ENCODE data around the gene SMC2. TPM values are rescaled to one million over a fixed set of nuclear protein-coding genes. Genes with fewer than 3 reads are reported as not detected.

The SMC2 gene
- total RNA-seq, 2 experiments from 2014 or later, result 56.4 to 89.3 TPM

GRCh38 chr9:104173067-104173466 lies 79.0 kb downstream of the SMC2 start:
- Histone ChIP-seq H3K4me1 (ENCODE audit: insufficient read depth, low read length, poor library complexity, severe bottlenecking) (no peaks in the 10 kb centered on the region), H3K4me2 (ENCODE audit: low read length) (no peak overlapping the region), H3K36me3 (ENCODE audit: insufficient read depth, low read length) (no peaks in the 10 kb centered on the region), H3K4me3 (ENCODE audit: low read depth, low read length, poor library complexity, severe bottlenecking) (no peak overlapping the region), H3K27ac (ENCODE audit: low read depth, low read length, poor library complexity, severe bottlenecking) (no peak overlapping the region), H3K79me2 (ENCODE audit: insufficient read depth, low read depth, low read length) (no peaks in the 10 kb centered on the region), H3K9me2 (ENCODE audit: insufficient read depth, low read length) (no peaks in the 10 kb centered on the region), H3K9me3 (ENCODE audit: low read length) (no peaks in the 10 kb centered on the region), H4K20me1 (ENCODE audit: insufficient read depth, low read length) (no peaks in the 10 kb centered on the region), H2AFZ (ENCODE audit: low read length) (no peak overlapping the region)
- CTCF ChIA-PET (ENCODE audit: unreplicated experiment), result no interaction called here
- POLR2A ChIA-PET, result interaction anchor here (0.7 kb wide), 1 partner anchor 1273 kb away, joined by 3 read pairs; no protein-coding TSS in a partner anchor
- intact Hi-C loops (cut with micrococcal nuclease; ENCODE audit: unreplicated experiment), result no loop called here
- no peak for DNase-seq (ENCODE audit: low spot score)
- BruUV-seq (replicated peaks), result no TSS peak
- TF ChIP-seq CTCF (conservative IDR thresholded peaks at IDR 0.05; ENCODE audit: low read length), result no peak
- TF ChIP-seq EZH2phosphoT487 (IDR thresholded peaks at IDR 0.05; ENCODE audit: borderline replicate concordance, low read depth, low read length), result no peak

GRCh38 chr9:104177003-104177611 lies 83.0 kb downstream of the SMC2 start:
- intact Hi-C loops (cut with micrococcal nuclease; ENCODE audit: unreplicated experiment), result loop anchor here (2.0 to 5.0 kb wide), 3 partner anchors 210 to 566 kb away; no protein-coding TSS in a partner anchor
- Histone ChIP-seq H3K36me3 (ENCODE audit: insufficient read depth, low read length) (no peaks in the 10 kb centered on the region), H2AFZ (ENCODE audit: low read length) (no peak overlapping the region), H3K4me1 (ENCODE audit: insufficient read depth, low read length, poor library complexity, severe bottlenecking) (no peaks in the 10 kb centered on the region), H3K9me3 (ENCODE audit: low read length) (no peaks in the 10 kb centered on the region), H4K20me1 (ENCODE audit: insufficient read depth, low read length) (no peaks in the 10 kb centered on the region), H3K4me2 (ENCODE audit: low read length) (no peak overlapping the region), H3K27ac (ENCODE audit: low read depth, low read length, poor library complexity, severe bottlenecking) (no peak overlapping the region), H3K79me2 (ENCODE audit: insufficient read depth, low read depth, low read length) (no peaks in the 10 kb centered on the region), H3K9me2 (ENCODE audit: insufficient read depth, low read length) (no peaks in the 10 kb centered on the region), H3K4me3 (ENCODE audit: low read depth, low read length, poor library complexity, severe bottlenecking) (no peak overlapping the region)
- ChIA-PET POLR2A (interaction anchor here (0.6 kb wide), 1 partner anchor 55 kb away, joined by 3 read pairs; no protein-coding TSS in a partner anchor), CTCF (ENCODE audit: unreplicated experiment) (no interaction called here)
- TF ChIP-seq CTCF (conservative IDR thresholded peaks at IDR 0.05; ENCODE audit: low read length) (peak; percentile 81), EZH2phosphoT487 (IDR thresholded peaks at IDR 0.05; ENCODE audit: borderline replicate concordance, low read depth, low read length) (no peak)
- no TSS peak for BruUV-seq (replicated peaks)
- DNase-seq (ENCODE audit: low spot score), result peak; percentile 23

- BruUV-seq (replicated peaks), result no TSS peak
- POLR2A ChIA-PET, result no interaction called here
- no peak for DNase-seq (ENCODE audit: low spot score)
- H3K9me3 ChIP-seq (ENCODE audit: low read length), result no peaks in the 10 kb centered on the region
- no peak overlapping the region for H2AFZ ChIP-seq (ENCODE audit: low read length)
- H3K4me1 ChIP-seq (ENCODE audit: insufficient read depth, low read length, poor library complexity, severe bottlenecking), result no peaks in the 10 kb centered on the region
- TF ChIP-seq CTCF (conservative IDR thresholded peaks at IDR 0.05; ENCODE audit: low read length) (no peak), EZH2phosphoT487 (IDR thresholded peaks at IDR 0.05; ENCODE audit: borderline replicate concordance, low read depth, low read length) (no peak)
- CTCF ChIA-PET (ENCODE audit: unreplicated experiment), result no interaction called here
- no peaks in the 10 kb centered on the region for H3K36me3 ChIP-seq (ENCODE audit: insufficient read depth, low read length)
- intact Hi-C loops (cut with micrococcal nuclease; ENCODE audit: unreplicated experiment), result loop anchor here (2.0 to 5.0 kb wide), 3 partner anchors 210 to 565 kb away; no protein-coding TSS in a partner anchor
- no peaks in the 10 kb centered on the region for H3K9me2 ChIP-seq (ENCODE audit: insufficient read depth, low read length)
- H4K20me1 ChIP-seq (ENCODE audit: insufficient read depth, low read length), result no peaks in the 10 kb centered on the region
- H3K79me2 ChIP-seq (ENCODE audit: insufficient read depth, low read depth, low read length), result no peaks in the 10 kb centered on the region
- no peak overlapping the region for H3K27ac ChIP-seq (ENCODE audit: low read depth, low read length, poor library complexity, severe bottlenecking)
- H3K4me2 ChIP-seq (ENCODE audit: low read length), result no peak overlapping the region
- H3K4me3 ChIP-seq (ENCODE audit: low read depth, low read length, poor library complexity, severe bottlenecking), result no peak overlapping the region
Measured at GRCh38 chr9:104177676-104178075, 83.6 kb downstream of the SMC2 start.

All from OCI-LY7 (cell line).